A673 (cell line): ENCODE data around the gene ADD3. TPM values are rescaled to one million over a fixed set of nuclear protein-coding genes. Genes with fewer than 3 reads are reported as not detected.

Source experiments
- BruUV-seq: library from RNA; stranded (reverse); fragments of 400-500 nt; replicated peaks from 2 replicates; lab custom pipeline; 2021; lab: Mats Ljungman, UMichigan
- CTCF ChIA-PET: fragments of 300-600 bp; sonication (Branson Sonifier 250); formaldehyde crosslinking; loops from one replicate; lab custom pipeline; 2022; ENCODE audit warnings: antibody characterized with exemption; lab: Charles Lee
- POLR2A ChIA-PET: fragments of 300-600 bp; sonication (Branson Sonifier 250); formaldehyde crosslinking; loops from one replicate; lab custom pipeline; 2022; ENCODE audit warnings: antibody characterized with exemption; ENCODE audit not compliant: low non-redundant PET; lab: Charles Lee
- DNase-seq: peaks from one replicate; pipeline ENCODE4 v3.0.0-alpha.2; 2015; ENCODE audit warnings: low spot score
- H3K27ac ChIP-seq: fragments of 200-600 bp; sonication (generic); 2 replicates; pipeline ENCODE4 v1.5.1; 2016; ENCODE audit warnings: mixed run types, low read depth, mild to moderate bottlenecking, mixed read lengths, antibody characterized with exemption, low read length; ENCODE audit not compliant: poor library complexity, severe bottlenecking
- H3K27me3 ChIP-seq: fragments of 200-600 bp; sonication (generic); replicated peaks from 2 replicates; pipeline ENCODE4 v1.6.1; 2017; ENCODE audit warnings: mixed run types, low read depth, mild to moderate bottlenecking, mixed read lengths, antibody characterized with exemption, low read length; ENCODE audit not compliant: insufficient read depth, poor library complexity
- H3K36me3 ChIP-seq: fragments of 200-600 bp; sonication (generic); 2 replicates; pipeline ENCODE4 v1.6.1; 2016; ENCODE audit warnings: mixed run types, mild to moderate bottlenecking, mixed read lengths, antibody characterized with exemption, low read length; ENCODE audit not compliant: insufficient read depth, poor library complexity, severe bottlenecking
- H3K4me1 ChIP-seq: fragments of 200-600 bp; sonication (generic); 2 replicates; pipeline ENCODE4 v1.6.1; 2017; ENCODE audit warnings: mixed run types, mild to moderate bottlenecking, mixed read lengths, antibody characterized with exemption, low read length; ENCODE audit not compliant: insufficient read depth, poor library complexity, severe bottlenecking
- H3K4me3 ChIP-seq: fragments of 200-600 bp; sonication (generic); 2 replicates; pipeline ENCODE4 v1.5.1; 2016; ENCODE audit warnings: low read depth, mixed run types, mild to moderate bottlenecking, mixed read lengths, low read length; ENCODE audit not compliant: poor library complexity, severe bottlenecking
- H3K9me3 ChIP-seq: fragments of 200-600 bp; sonication (generic); 2 replicates; pipeline ENCODE4 v1.6.1; 2016; ENCODE audit warnings: mixed run types, low read depth, mild to moderate bottlenecking, mixed read lengths, antibody characterized with exemption, low read length; ENCODE audit not compliant: poor library complexity, severe bottlenecking
- EZH2 ChIP-seq: fragments of 200-600 bp; sonication (generic); IDR thresholded peaks from 2 replicates; pipeline ENCODE4 v1.6.1; 2017; ENCODE audit warnings: borderline replicate concordance, low read depth, mild to moderate bottlenecking, mixed read lengths, antibody characterized with exemption, low read length; ENCODE audit not compliant: poor library complexity, severe bottlenecking
- intact Hi-C: fragments of 100-400 bp; cut with micrococcal nuclease; formaldehyde crosslinking; loops from one replicate; pipeline ENCODE4 v1.10.0; 2022; ENCODE audit not compliant: unreplicated experiment
- total RNA-seq: library from RNA; stranded (reverse); gene quantifications from 2 replicates; pipeline ENCODE4 v1.2.3, GENCODE V29; 2021
- TF ChIP-seq, protein P1 (sequence below): fragments of 300-800, 200-600 bp; sonication (generic); conservative IDR thresholded peaks from 2 replicates; pipeline ENCODE4 v1.5.1; 2017; ENCODE audit warnings: low read depth, mild to moderate bottlenecking, antibody characterized with exemption, low read length, moderate library complexity, mixed read lengths

ADD3 gene
- total RNA-seq, 1 experiment from 2014 or later, result 82.9 TPM

DNA sequence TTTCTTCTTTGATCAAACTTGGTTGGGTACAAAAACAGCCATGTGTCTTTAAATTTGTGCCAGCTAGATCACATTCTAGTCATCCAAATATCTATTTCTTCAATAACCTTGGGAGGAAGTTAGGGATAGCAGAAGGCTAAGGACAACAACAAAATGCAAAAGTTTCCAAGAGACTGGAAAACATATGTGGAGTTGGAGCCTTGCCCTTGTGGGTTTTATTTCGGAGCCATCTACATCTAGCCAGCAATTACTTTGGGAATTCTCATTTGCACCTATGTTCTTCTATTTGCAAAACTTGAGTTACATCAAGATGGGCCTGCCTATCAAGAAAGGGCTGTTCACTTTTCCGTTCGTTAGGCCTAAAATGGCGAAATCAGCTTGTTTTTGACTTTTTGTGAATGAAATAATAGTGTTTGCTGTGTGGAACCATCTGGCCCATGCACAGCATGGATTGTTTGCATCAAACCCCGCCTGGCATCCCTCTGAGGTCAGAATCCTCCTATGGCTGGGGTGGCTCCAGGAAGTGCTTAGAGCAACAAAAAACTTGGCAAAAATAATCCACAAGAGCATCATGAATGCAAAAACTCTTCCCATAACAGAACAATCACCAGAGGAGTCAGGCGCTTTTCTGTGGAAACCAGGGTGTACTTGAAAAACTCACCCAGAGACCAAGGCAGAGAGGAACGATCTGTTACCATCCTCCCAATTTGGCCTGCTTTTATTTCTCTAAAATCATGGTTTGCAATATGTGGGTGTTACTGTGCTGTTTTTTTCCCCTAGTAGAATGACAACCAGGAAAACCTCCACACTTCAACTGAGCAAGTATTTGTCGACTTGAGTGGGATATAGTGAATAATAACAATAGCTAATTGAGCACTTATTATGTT is 48.3 kb upstream of the ADD3 start:
- intact Hi-C loops, result no loop called here
- H3K27me3 ChIP-seq, result no peaks in the 10 kb centered on the region
- ChIA-PET POLR2A (interaction anchor here (0.7 kb wide), 1 partner anchor 9 kb away, joined by 9 read pairs; no protein-coding TSS in a partner anchor), CTCF (interaction anchor here (1.7 kb wide), 1 partner anchor 19 kb away, joined by 3 read pairs; no protein-coding TSS in a partner anchor)
- no peaks in the 10 kb centered on the region for H3K36me3 ChIP-seq
- no peaks in the 10 kb centered on the region for H3K9me3 ChIP-seq
- H3K27ac ChIP-seq, result no peak overlapping the region
- no TSS peak for BruUV-seq
- no peak for DNase-seq
- H3K4me1 ChIP-seq, result peaks cover 7% of the 10 kb centered on the region
- TF ChIP-seq EZH2, result no peak
- TF ChIP-seq, protein P1, sequence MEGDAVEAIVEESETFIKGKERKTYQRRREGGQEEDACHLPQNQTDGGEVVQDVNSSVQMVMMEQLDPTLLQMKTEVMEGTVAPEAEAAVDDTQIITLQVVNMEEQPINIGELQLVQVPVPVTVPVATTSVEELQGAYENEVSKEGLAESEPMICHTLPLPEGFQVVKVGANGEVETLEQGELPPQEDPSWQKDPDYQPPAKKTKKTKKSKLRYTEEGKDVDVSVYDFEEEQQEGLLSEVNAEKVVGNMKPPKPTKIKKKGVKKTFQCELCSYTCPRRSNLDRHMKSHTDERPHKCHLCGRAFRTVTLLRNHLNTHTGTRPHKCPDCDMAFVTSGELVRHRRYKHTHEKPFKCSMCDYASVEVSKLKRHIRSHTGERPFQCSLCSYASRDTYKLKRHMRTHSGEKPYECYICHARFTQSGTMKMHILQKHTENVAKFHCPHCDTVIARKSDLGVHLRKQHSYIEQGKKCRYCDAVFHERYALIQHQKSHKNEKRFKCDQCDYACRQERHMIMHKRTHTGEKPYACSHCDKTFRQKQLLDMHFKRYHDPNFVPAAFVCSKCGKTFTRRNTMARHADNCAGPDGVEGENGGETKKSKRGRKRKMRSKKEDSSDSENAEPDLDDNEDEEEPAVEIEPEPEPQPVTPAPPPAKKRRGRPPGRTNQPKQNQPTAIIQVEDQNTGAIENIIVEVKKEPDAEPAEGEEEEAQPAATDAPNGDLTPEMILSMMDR, result no peak
- H3K4me3 ChIP-seq, result no peak overlapping the region

DNA sequence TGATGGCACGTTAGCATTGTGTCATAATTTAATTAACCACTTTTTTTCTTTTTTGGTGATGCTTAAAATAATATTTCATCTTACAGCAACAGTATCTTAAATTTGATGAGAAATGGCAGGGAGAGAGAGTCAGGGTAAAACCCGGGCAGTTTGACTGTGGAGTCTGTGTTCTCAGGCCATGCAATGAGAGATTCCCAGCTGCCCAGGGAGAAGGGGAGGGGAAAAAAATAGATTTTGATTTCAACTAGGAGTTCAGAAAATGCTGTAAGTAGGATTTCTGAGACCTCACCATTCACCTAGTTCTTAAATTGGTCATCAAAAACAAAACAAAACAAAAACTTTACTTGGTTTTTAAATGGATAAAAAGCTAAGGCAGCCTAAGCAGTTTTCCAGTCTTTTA is 47.1 kb upstream of the ADD3 start:
- CTCF ChIA-PET, result no interaction called here
- Histone ChIP-seq H3K27ac (no peak overlapping the region), H3K36me3 (no peaks in the 10 kb centered on the region), H3K9me3 (no peaks in the 10 kb centered on the region), H3K4me1 (peaks cover 7% of the 10 kb centered on the region), H3K27me3 (no peaks in the 10 kb centered on the region), H3K4me3 (no peak overlapping the region)
- POLR2A ChIA-PET, result no interaction called here
- BruUV-seq, result no TSS peak
- no peak for DNase-seq
- TF ChIP-seq, protein P1, result no peak
- no peak for TF ChIP-seq EZH2
- intact Hi-C loops, result no loop called here

DNA sequence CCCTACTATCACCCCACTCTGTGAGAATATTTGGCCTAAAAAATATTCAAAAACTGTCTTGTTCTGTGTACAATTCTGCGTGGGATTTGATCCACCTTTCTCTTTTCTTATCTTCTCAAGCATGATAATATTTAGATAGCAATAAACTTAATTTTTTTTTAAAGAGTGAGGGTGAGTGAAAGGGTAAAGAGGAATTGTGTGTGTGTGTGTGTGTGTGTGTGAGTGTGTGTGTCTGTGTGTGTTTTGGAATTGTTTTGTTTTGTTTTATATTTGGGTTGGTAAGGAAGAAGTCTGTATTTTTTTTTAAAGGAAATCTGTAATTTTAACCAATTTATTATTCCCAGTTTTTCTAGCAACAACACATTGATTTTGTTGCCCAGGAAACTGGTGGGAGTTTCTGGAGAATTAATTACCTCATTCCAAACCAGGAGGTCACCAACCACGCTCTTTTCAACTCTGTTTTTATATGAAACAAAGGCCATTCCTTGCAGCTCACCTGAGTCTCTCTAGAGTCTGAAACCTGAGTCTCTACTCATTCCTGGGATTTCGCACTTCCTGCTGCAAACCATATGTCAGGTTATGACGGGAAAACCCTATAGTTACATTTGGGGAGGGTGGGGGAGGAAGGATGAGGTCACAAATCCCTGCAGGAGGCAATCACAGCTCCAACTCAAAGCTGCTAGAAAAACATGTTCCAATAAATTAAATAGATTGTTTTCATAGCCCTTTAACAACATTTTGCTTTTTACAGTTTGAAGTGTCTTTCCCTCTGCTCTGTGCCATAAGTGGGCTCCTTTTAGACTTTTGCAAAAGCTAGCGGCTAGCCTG is 46.4 kb upstream of the ADD3 start:
- Histone ChIP-seq H3K27me3 (no peaks in the 10 kb centered on the region), H3K27ac (no peak overlapping the region), H3K9me3 (no peaks in the 10 kb centered on the region), H3K4me1 (peaks cover 7% of the 10 kb centered on the region), H3K4me3 (no peak overlapping the region), H3K36me3 (no peaks in the 10 kb centered on the region)
- ChIA-PET CTCF (interaction anchor here (0.5 kb wide), 1 partner anchor 244 kb away, joined by 4 read pairs; no protein-coding TSS in a partner anchor), POLR2A (no interaction called here)
- intact Hi-C loops, result no loop called here
- TF ChIP-seq, protein P1, result no peak
- TF ChIP-seq EZH2, result no peak
- BruUV-seq, result no TSS peak
- DNase-seq, result peak; percentile 32
